IPS DF 6.9 (cell line): ENCODE measurements around the gene PEMT.

ENCODE experiments used
- DNase-seq: peaks from one replicate; pipeline ENCODE4 v3.0.0-alpha.2; 2013; ENCODE audit warnings: low read depth, low spot score
- H3K27ac ChIP-seq: one replicate; pipeline ENCODE4 v1.5.1; 2013; ENCODE audit warnings: low read length, control low read depth
- H3K27me3 ChIP-seq: 2 replicates; pipeline ENCODE4 v1.6.1; 2013; ENCODE audit warnings: mild to moderate bottlenecking, low read length; ENCODE audit not compliant: control insufficient read depth, insufficient read depth
- H3K36me3 ChIP-seq: 2 replicates; pipeline ENCODE4 v1.6.1; 2013; ENCODE audit warnings: low read length; ENCODE audit not compliant: control insufficient read depth, insufficient read depth
- H3K4me1 ChIP-seq: 2 replicates; pipeline ENCODE4 v1.6.1; 2013; ENCODE audit warnings: low read length; ENCODE audit not compliant: control insufficient read depth, insufficient read depth
- H3K4me3 ChIP-seq: 2 replicates; pipeline ENCODE4 v1.5.1; 2013; ENCODE audit warnings: mild to moderate bottlenecking, low read length
- H3K9me3 ChIP-seq: 2 replicates; pipeline ENCODE4 v1.6.1; 2013; ENCODE audit warnings: low read length, inconsistent platforms; ENCODE audit not compliant: control insufficient read depth, insufficient read depth
- WGBS: extraction: QIAGEN DNeasy Blood & Tissue Kit; methylation state at CpG from one replicate; pipeline ENCODE4 v1.1.7; 2013; ENCODE audit warnings: mixed read lengths, missing lambda C conversion rate; ENCODE audit not compliant: insufficient read length, insufficient coverage; 5-methylcytosine and 5-hydroxymethylcytosine counted together

The PEMT gene

GRCh38 chr17:17581509-17581908 is 10.0 kb downstream of the PEMT start:
- Histone ChIP-seq H3K36me3 (0 out of 2 replicates have a peak, but pooled peaks cover 2% of the 10 kb centered on the region), H3K9me3 (no peaks in the 10 kb centered on the region), H3K27ac (no peak overlapping the region), H3K4me3 (no peak overlapping the region), H3K4me1 (no peaks in the 10 kb centered on the region), H3K27me3 (no peaks in the 10 kb centered on the region)
- WGBS = no CpG with 5 or more reads among the region's 6 CpGs
- DNase-seq = no peak

GRCh38 chr17:17580662-17581470 is 10.6 kb downstream of the PEMT start:
- 100% methylated on average over 2 of the region's 8 CpGs for WGBS
- no peak overlapping the region for H3K27ac ChIP-seq
- DNase-seq = no peak
- H3K36me3 ChIP-seq = 0 out of 2 replicates have a peak, but pooled peaks cover 2% of the 10 kb centered on the region
- no peaks in the 10 kb centered on the region for H3K9me3 ChIP-seq
- no peaks in the 10 kb centered on the region for H3K27me3 ChIP-seq
- no peak overlapping the region for H3K4me3 ChIP-seq
- H3K4me1 ChIP-seq = no peaks in the 10 kb centered on the region

DNA sequence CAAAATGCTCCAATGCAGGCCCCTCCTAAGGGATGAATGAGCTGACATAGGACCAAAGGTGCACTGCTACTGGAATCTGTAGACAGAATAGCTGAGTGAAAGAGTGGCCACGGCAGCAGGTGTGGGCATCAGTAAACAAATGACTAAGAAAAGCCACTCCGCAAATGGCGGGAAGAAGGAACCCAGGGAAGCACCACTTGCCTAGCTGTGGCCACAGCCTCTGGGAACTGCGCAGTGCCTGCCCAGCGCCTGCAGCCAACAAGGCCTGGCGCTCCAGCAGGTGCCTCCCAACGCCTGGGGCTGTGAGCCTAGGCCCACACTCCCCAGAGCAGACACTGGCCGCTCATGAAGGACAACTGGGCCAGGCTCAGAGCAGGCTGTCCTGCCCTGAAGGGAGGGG is 11.8 kb downstream of the PEMT start:
- Histone ChIP-seq H3K9me3 (no peaks in the 10 kb centered on the region), H3K36me3 (0 out of 2 replicates have a peak, but pooled peaks cover 2% of the 10 kb centered on the region), H3K4me3 (no peak overlapping the region), H3K27ac (no peak overlapping the region), H3K27me3 (no peaks in the 10 kb centered on the region), H3K4me1 (no peaks in the 10 kb centered on the region)
- no CpG with 5 or more reads among the region's 8 CpGs for WGBS
- no peak for DNase-seq

- Histone ChIP-seq H3K27me3 (no peaks in the 10 kb centered on the region), H3K9me3 (no peaks in the 10 kb centered on the region), H3K4me1 (no peaks in the 10 kb centered on the region), H3K4me3 (no peak overlapping the region), H3K27ac (no peak overlapping the region), H3K36me3 (0 out of 2 replicates have a peak, but pooled peaks cover 2% of the 10 kb centered on the region)
- no peak for DNase-seq
- no CpG with 5 or more reads among the region's 17 CpGs for WGBS
These were observed 14.1 kb downstream of the PEMT start for GRCh38 chr17:17577373-17577772.

DNA sequence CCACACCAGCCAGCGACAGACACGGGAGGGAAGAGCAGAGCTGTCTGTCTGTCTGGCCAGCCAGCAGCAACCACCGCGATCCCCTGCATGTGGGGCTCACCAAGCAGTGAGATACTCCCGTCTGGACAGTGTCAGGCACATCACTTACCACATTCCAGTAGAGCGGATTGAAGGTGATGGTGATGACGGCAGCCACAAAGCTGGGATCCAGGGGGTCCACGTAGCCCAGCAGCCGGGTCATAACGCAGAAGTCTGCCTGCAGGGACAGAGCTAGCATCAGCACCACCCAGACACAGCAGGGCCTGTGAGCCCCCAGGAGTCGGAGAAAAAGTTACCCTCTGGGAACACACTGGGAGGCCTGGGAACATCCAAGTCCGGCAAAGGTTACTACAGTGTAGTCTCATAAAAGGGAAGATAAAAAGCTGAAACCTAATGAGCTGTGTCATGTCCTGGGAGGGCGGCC is 14.7 kb downstream of the PEMT start:
- H3K4me3 ChIP-seq = no peak overlapping the region
- 0 out of 2 replicates have a peak, but pooled peaks cover 2% of the 10 kb centered on the region for H3K36me3 ChIP-seq
- no peaks in the 10 kb centered on the region for H3K27me3 ChIP-seq
- no peak for DNase-seq
- H3K9me3 ChIP-seq = no peaks in the 10 kb centered on the region
- H3K27ac ChIP-seq = no peak overlapping the region
- WGBS = no CpG with 5 or more reads among the region's 13 CpGs
- H3K4me1 ChIP-seq = no peaks in the 10 kb centered on the region

DNA sequence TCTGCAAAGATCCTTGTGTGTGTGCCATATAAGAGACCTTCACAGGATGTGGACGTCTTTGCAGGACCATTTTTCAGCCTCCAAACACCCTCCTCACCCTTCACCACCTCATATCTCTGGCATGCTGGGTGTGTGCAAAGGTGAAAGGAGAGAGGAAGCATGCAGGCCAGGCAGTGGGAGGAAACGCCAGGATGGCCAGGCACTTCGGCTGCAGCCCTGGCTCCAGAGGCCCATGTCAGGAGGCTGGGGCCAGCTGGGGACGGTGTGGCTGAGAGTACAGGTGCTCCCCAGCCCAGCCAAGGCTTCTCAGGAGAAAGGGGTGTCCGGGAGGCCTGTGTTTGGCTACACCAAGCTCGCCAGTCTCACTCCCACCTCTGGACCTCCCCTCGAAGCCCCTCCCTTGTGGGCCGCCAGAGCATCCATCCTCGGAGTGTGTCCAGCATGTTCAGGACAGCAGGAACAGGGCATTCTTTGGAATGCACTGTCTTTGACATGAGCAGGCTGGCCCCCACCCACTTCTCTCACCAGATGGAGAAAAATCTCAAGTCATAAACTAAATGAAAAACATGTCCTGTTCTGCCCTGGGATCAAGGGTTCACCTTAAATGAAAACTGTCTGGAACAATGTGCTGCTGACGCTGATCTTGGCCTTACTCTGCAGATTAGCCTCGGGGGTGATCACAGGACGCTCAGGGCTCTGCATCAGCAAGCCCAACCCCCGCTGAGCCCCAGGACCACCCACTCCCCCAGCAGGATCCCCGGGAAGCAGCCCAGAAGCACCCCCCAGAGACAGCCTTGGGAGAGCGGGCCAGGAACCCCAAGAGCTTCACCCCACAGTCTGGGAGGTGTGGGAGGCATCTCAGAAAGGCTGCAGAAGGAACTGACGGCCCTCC is 15.9 kb downstream of the PEMT start:
- no CpG with 5 or more reads among the region's 16 CpGs for WGBS
- DNase-seq = no peak
- Histone ChIP-seq H3K36me3 (0 out of 2 replicates have a peak, but pooled peaks cover 2% of the 10 kb centered on the region), H3K4me3 (no peak overlapping the region), H3K4me1 (no peaks in the 10 kb centered on the region), H3K27me3 (no peaks in the 10 kb centered on the region), H3K9me3 (no peaks in the 10 kb centered on the region), H3K27ac (no peak overlapping the region)

DNA sequence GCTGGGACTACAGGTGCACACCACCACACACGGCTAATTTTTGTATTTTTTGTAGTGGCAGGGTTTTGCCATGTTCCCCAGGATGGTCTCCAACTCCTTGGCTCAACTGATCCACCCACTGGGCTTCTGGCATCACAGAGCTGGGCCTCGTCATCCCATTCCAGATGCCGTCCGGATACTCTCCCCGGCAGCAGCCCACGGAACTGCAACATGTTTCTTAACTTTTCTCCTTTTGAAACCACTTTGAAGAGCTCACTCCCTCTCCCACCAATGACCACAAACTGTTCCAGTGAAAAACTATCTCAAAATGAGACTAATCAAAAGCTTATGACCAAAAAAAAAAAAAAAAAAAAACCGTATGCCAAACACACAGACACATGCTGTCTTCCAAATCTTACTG is 17.6 kb downstream of the PEMT start:
- Histone ChIP-seq H3K27me3 (no peaks in the 10 kb centered on the region), H3K36me3 (0 out of 2 replicates have a peak, but pooled peaks cover 2% of the 10 kb centered on the region), H3K4me3 (no peak overlapping the region), H3K9me3 (no peaks in the 10 kb centered on the region), H3K4me1 (no peaks in the 10 kb centered on the region), H3K27ac (no peak overlapping the region)
- WGBS = no CpG with 5 or more reads among the region's 7 CpGs
- DNase-seq = no peak

- Histone ChIP-seq H3K36me3 (0 out of 2 replicates have a peak, but pooled peaks cover 2% of the 10 kb centered on the region), H3K4me1 (no peaks in the 10 kb centered on the region), H3K27ac (no peak overlapping the region), H3K9me3 (no peaks in the 10 kb centered on the region), H3K27me3 (no peaks in the 10 kb centered on the region), H3K4me3 (no peak overlapping the region)
- no peak for DNase-seq
- no CpG with 5 or more reads among the region's 15 CpGs for WGBS
These were observed 19.3 kb downstream of the PEMT start for GRCh38 chr17:17572010-17572785.

DNA sequence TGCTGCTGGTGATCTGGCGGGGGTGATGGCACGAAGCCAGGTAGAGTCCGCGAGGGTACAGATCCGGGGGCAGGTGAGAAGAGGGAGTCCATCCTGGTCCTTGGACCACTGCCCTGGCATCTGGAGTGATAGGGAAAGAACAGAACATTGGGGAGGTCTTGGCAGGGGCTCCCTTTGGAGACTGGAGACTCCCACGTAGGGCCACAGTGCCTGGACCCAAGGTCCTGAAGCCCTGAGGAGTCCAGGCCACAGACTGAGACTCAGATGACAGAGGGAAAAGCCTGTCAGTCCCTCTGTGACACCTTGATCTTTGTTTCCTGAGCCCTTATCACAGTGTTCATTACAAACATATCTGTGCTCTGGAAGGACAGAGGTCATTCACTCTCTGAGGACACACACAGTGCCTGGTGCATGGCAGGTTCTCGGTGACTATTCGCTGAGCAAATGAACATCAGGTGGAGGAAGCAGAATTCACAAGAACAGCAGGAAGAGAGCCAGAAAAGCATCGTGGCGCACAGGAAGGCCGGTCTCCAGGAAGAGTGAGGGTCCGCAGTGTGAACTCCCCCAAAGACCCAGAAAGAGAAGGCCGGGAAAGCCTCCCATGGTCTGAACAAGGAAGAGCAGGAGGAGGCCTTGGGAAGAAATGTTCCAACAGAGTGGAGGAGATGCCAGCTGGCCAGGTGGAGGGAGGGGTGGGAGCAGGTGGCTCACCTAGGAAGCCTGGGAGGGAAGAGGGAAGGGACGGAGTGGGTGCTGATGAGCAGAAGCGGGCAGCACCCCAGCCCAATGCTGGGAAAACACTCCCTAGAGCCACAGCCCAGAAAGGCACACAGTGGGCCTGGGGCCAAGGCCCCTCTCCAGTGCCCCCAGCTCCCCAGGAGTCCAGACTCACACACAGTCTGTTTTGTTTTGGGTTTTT is 20.5 kb downstream of the PEMT start:
- no peaks in the 10 kb centered on the region for H3K9me3 ChIP-seq
- no peak overlapping the region for H3K27ac ChIP-seq
- no peaks in the 10 kb centered on the region for H3K27me3 ChIP-seq
- H3K4me3 ChIP-seq = no peak overlapping the region
- no peak for DNase-seq
- H3K36me3 ChIP-seq = no peaks in the 10 kb centered on the region
- WGBS = no CpG with 5 or more reads among the region's 15 CpGs
- H3K4me1 ChIP-seq = no peaks in the 10 kb centered on the region
